Psoas muscle (tissue), 8 donors: Measurements from ENCODE around the gene KLB. TPM values are rescaled to one million over a fixed set of nuclear protein-coding genes. Genes with fewer than 3 reads are reported as not detected.

Source experiments
- ATAC-seq, 4 donors: fragments of 200-7000 bp; cut with Tn5 transposase; one replicate each; pipeline ENCODE4 v1.9.1; 2020; ENCODE audit warnings: moderate library complexity in 3 of 4, mild to moderate bottlenecking in 2 of 4
- DNase-seq, 2 donors: peaks; one replicate each; pipeline ENCODE4 v3.0.0-alpha.2; 2020
- H3K27ac ChIP-seq: fragments of 200-600 bp; one replicate; pipeline ENCODE4 v1.8.0; 2022
- H3K27me3 ChIP-seq, 3 donors: fragments of 200-600 bp in 1 of 3; one replicate each; pipeline versions ENCODE4 v1.6.1 to v1.8.0; 2013 to 2022; ENCODE audit warnings: low read length in 2 of 3, mild to moderate bottlenecking in 2 of 3, moderate library complexity in 1 of 3; ENCODE audit not compliant: insufficient read depth in 3 of 3
- H3K36me3 ChIP-seq, 2 donors: fragments of 200-600 bp in 1 of 2; one replicate each; pipeline versions ENCODE4 v1.6.1 to v1.8.0; 2013 to 2022; ENCODE audit warnings: low read depth in 1 of 2, mild to moderate bottlenecking in 1 of 2, moderate library complexity in 1 of 2; ENCODE audit not compliant: insufficient read depth in 1 of 2
- H3K4me1 ChIP-seq: fragments of 200-600 bp; one replicate; pipeline ENCODE4 v1.8.0; 2022
- H3K4me3 ChIP-seq: fragments of 200-600 bp; one replicate; pipeline ENCODE4 v1.8.0; 2022; ENCODE audit warnings: mild to moderate bottlenecking
- H3K9me3 ChIP-seq: fragments of 200-600 bp; one replicate; pipeline ENCODE4 v1.8.0; 2022
- WGBS, 3 donors: extraction: QIAGEN DNeasy Blood & Tissue Kit; methylation state at CpG; one replicate each; pipeline versions ENCODE4 v1.1.6 to v1.1.7; 2013; 5-methylcytosine and 5-hydroxymethylcytosine counted together
- intact Hi-C, 2 donors: fragments of 100-400 bp; cut with DNase I; formaldehyde crosslinking; loops; one replicate each; pipeline versions ENCODE4 v1.11.0 to v1.14.2; 2022
- polyA plus RNA-seq, 3 donors: library from polyadenylated mRNA; stranded (reverse); fragments of 200-250 nt; gene quantifications; one replicate each; pipeline ENCODE4 v1.2.3, GENCODE V29; 2013
- total RNA-seq, 4 donors: library from RNA; stranded (reverse); fragmentation: NEBNext Ultra II Directional in 2 of 4; extraction: Animal tissue kit (Norgen Biotek cat#: 25700) in 2 of 4; gene quantifications; one replicate each; pipeline versions ENCODE4 v1.2.1 to v1.2.4, GENCODE V29; 2021 to 2023
- TF ChIP-seq, protein P1 (sequence below): fragments of 200-600 bp; IDR thresholded peaks from one replicate; pipeline ENCODE4 v1.8.0; 2022; ENCODE audit warnings: antibody characterized with exemption
- donor health status: healthy with polysubstance abuse.
- donor health status: DM: no; HTN: no; CAD: no; lungs with moderate emphysema.
- donor health status: Bipolar disorder and iron deficiency.
- donor health status: healthy.
- donor health status: DM: yes; HTN: yes; CAD: no.
- donor health status: DM: no; HTN: no; CAD: no.
- donor health status: DM: no; HTN: no; CAD: no.
- donor health status: DM: yes; HTN: yes; CAD: no.

The KLB gene
- total and polyA plus RNA-seq, 7 donors: 0.03 to 0.13 (median 0.07) TPM; not detected in 2

DNA sequence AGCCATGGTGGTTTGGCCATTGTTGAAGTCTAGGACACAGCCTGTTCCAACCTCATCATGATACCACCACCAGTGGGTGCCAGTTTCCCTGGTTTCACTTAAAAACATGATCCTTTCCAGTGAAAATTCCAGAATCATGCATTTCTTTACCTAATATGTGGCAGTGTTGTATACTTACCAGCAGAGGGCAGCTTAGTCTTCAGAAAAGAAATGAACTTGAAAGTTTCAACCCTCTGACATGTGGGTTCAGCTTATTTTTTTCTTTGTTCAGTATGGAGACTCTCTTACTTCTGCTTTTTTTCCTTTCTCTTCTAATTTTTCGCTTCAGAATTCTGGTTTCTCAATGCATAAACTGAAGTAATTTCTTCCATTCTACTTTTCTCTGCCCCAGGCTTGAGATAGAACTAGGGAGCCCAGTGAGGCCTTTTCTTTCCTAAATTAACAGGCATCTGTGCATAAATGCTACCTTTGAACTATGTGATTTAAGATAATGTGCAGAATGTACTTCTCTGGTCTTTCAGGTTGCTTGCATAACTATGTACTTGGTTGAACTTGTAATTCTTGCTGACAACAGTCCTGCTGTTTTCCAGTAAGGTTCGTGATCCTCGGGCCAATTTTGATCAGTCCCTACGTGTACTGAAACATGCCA, 62.8 kb downstream of the KLB start:
- H3K9me3 ChIP-seq: no peaks in the 10 kb centered on the region
- ATAC-seq: peak; percentile 60 to 88 (median 70)
- H3K4me3 ChIP-seq: no peak overlapping the region
- WGBS, 3 donors: 63 to 72% (median 66%) methylated on average over 4 of the region's 4 CpGs
- TF ChIP-seq, protein P1, sequence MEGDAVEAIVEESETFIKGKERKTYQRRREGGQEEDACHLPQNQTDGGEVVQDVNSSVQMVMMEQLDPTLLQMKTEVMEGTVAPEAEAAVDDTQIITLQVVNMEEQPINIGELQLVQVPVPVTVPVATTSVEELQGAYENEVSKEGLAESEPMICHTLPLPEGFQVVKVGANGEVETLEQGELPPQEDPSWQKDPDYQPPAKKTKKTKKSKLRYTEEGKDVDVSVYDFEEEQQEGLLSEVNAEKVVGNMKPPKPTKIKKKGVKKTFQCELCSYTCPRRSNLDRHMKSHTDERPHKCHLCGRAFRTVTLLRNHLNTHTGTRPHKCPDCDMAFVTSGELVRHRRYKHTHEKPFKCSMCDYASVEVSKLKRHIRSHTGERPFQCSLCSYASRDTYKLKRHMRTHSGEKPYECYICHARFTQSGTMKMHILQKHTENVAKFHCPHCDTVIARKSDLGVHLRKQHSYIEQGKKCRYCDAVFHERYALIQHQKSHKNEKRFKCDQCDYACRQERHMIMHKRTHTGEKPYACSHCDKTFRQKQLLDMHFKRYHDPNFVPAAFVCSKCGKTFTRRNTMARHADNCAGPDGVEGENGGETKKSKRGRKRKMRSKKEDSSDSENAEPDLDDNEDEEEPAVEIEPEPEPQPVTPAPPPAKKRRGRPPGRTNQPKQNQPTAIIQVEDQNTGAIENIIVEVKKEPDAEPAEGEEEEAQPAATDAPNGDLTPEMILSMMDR: peak; percentile 74
- H3K36me3 ChIP-seq: peaks cover 6 to 87% of the 10 kb centered on the region in 2 donors
- no peaks in the 10 kb centered on the region for H3K4me1 ChIP-seq
- no peaks in the 10 kb centered on the region for H3K27me3 ChIP-seq
- no peak for DNase-seq
- H3K27ac ChIP-seq: no peak overlapping the region
- intact Hi-C loops: loop anchor here (2.0 to 10.0 kb wide), 4 partner anchors 58 to 838 kb away; partner anchors contain the start of genes PDS5A (in 2 of the 2) and UGDH (in 1 of the 2)

GRCh38 chr4:39470402-39470801, 63.7 kb downstream of the KLB start:
- Histone ChIP-seq H3K4me1 (no peaks in the 10 kb centered on the region), H3K27ac (no peak overlapping the region), H3K36me3 (peaks cover 3 to 87% of the 10 kb centered on the region in 2 donors), H3K27me3 (no peaks in the 10 kb centered on the region), H3K9me3 (no peaks in the 10 kb centered on the region), H3K4me3 (no peak overlapping the region)
- ATAC-seq (no peak), DNase-seq (no peak)
- intact Hi-C loops: loop anchor here in 1 of 2 donors (5.0 kb wide), 1 partner anchor 57 kb away; the partner anchor contains the start of gene UGDH
- TF ChIP-seq, protein P1: no peak
- 90 to 94% (median 93%) methylated on average over 1 of the region's 1 CpG for WGBS, 3 donors

DNA sequence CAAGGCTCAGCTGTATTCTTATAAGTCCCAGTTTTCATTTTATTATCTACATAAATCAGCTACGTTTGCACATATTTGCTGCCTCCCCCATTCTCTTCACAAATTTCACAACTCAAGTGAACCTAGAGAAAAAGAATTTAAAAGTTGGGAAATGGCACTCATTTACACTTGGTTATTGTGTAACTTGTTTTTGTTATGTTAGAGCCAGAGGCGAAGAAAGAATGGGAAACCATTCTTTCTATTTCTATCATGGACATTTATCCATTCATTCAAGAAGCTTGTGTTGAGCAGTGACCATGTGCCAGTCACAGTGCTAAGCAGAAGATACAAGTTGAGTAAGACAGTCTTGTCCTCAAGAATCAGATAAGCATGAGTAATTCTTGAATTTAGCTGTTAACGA, 65.7 kb downstream of the KLB start:
- no peaks in the 10 kb centered on the region for H3K9me3 ChIP-seq
- ATAC-seq: no peak
- H3K4me3 ChIP-seq: no peak overlapping the region
- intact Hi-C loops: loop anchor here in 1 of 2 donors (5.0 kb wide), 1 partner anchor 55 kb away; the partner anchor contains the start of gene UGDH
- H3K27me3 ChIP-seq: no peaks in the 10 kb centered on the region
- no peaks in the 10 kb centered on the region for H3K4me1 ChIP-seq
- peaks cover 0 to 86% of the 10 kb centered on the region in 2 donors for H3K36me3 ChIP-seq
- TF ChIP-seq, protein P1: no peak
- DNase-seq: no peak
- WGBS, 3 donors: 92 to 99% (median 98%) methylated on average over 3 of the region's 3 CpGs
- no peak overlapping the region for H3K27ac ChIP-seq

- H3K9me3 ChIP-seq: no peaks in the 10 kb centered on the region
- 73 to 90% (median 81%) methylated on average over 5 of the region's 5 CpGs for WGBS, 3 donors
- TF ChIP-seq, protein P1: no peak
- intact Hi-C loops: no loop called here
- H3K4me3 ChIP-seq: no peak overlapping the region
- no peaks in the 10 kb centered on the region for H3K27me3 ChIP-seq
- no peak overlapping the region for H3K27ac ChIP-seq
- no peaks in the 10 kb centered on the region for H3K4me1 ChIP-seq
- peaks cover 0 to 66% of the 10 kb centered on the region in 2 donors for H3K36me3 ChIP-seq
- no peak for DNase-seq
- no peak for ATAC-seq
These were observed 69.6 kb downstream of the KLB start for GRCh38 chr4:39476187-39476895.
